ENCODE data around the gene CDY1.
"Not testable (repeated sequence)": the region's sequence is repeated elsewhere in the genome, so short reads cannot be mapped to it uniquely, and the experiment has no call there.

GRCh38 chrY:25593336-25593735, 28.6 kb upstream of the CDY1 start:
- not testable (repeated sequence) for TF ChIP-seq SUZ12 (IDR thresholded peaks at IDR 0.05; ENCODE audit: unreplicated experiment); CEBPB (IDR thresholded peaks at IDR 0.05; ENCODE audit: borderline replicate concordance in 1 of 2, low read depth in 2 of 2, low read length in 2 of 2)
- TF ChIP-seq, protein P1, sequence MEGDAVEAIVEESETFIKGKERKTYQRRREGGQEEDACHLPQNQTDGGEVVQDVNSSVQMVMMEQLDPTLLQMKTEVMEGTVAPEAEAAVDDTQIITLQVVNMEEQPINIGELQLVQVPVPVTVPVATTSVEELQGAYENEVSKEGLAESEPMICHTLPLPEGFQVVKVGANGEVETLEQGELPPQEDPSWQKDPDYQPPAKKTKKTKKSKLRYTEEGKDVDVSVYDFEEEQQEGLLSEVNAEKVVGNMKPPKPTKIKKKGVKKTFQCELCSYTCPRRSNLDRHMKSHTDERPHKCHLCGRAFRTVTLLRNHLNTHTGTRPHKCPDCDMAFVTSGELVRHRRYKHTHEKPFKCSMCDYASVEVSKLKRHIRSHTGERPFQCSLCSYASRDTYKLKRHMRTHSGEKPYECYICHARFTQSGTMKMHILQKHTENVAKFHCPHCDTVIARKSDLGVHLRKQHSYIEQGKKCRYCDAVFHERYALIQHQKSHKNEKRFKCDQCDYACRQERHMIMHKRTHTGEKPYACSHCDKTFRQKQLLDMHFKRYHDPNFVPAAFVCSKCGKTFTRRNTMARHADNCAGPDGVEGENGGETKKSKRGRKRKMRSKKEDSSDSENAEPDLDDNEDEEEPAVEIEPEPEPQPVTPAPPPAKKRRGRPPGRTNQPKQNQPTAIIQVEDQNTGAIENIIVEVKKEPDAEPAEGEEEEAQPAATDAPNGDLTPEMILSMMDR (IDR thresholded peaks at IDR 0.05 in 2 of 3, conservative IDR thresholded peaks at IDR 0.05 in 1 of 3; ENCODE audit: control insufficient read depth in 2 of 3, extremely low read depth in 1 of 3, insufficient read depth in 1 of 3, low read depth in 3 of 3, low read length in 3 of 3): not testable (repeated sequence)
